ENCODE measurements around the gene PGBD2.
"Not testable (repeated sequence)": the region's sequence is repeated elsewhere in the genome, so short reads cannot be mapped to it uniquely, and the experiment has no call there.

PGBD2 gene

GRCh38 chr1:248927283-248927682 lies 21.2 kb downstream of the PGBD2 start:
- DNase-seq, result peak; percentile 21

GRCh38 chr1:248928122-248928521 lies 22.1 kb downstream of the PGBD2 start:
- DNase-seq, result not testable (repeated sequence)

GRCh38 chr1:248930037-248930436 lies 24.0 kb downstream of the PGBD2 start:
- DNase-seq, result not testable (repeated sequence)

GRCh38 chr1:248938173-248938809 lies 32.3 kb downstream of the PGBD2 start:
- DNase-seq, result not testable (repeated sequence)

- not testable (repeated sequence) for DNase-seq
Observed at GRCh38 chr1:248944134-248944999, 38.3 kb downstream of the PGBD2 start.

GRCh38 chr1:248945000-248945423 lies 39.0 kb downstream of the PGBD2 start:
- DNase-seq, result not testable (repeated sequence)

- not testable (repeated sequence) for DNase-seq
Observed at GRCh38 chr1:248945453-248945852, 39.4 kb downstream of the PGBD2 start.

GRCh38 chr1:248945856-248946416 lies 39.9 kb downstream of the PGBD2 start:
- DNase-seq, result not testable (repeated sequence)
